ENCODE results near the gene FLT3LG.
"Not testable (repeated sequence)": the region's sequence is repeated elsewhere in the genome, so short reads cannot be mapped to it uniquely, and the experiment has no call there.

FLT3LG gene

GRCh38 chr19:49441210-49441959, 32.6 kb upstream of the FLT3LG start, which contains the start of gene SLC17A7:
Gene SLC17A7 (minus strand): TSS chr19:49441527. CDS start chr19:49441379, 148 bp downstream.
- DNase-seq (ENCODE audit: low spot score): no peak

- DNase-seq (ENCODE audit: low spot score): no peak
Observed at GRCh38 chr19:49441960-49442350, 32.1 kb upstream of the FLT3LG start.

- DNase-seq (ENCODE audit: low spot score): no peak
Observed at GRCh38 chr19:49442354-49442753, 31.7 kb upstream of the FLT3LG start.

GRCh38 chr19:49442771-49443365, 31.1 kb upstream of the FLT3LG start:
- DNase-seq (ENCODE audit: low spot score): peak; percentile 70

DNA sequence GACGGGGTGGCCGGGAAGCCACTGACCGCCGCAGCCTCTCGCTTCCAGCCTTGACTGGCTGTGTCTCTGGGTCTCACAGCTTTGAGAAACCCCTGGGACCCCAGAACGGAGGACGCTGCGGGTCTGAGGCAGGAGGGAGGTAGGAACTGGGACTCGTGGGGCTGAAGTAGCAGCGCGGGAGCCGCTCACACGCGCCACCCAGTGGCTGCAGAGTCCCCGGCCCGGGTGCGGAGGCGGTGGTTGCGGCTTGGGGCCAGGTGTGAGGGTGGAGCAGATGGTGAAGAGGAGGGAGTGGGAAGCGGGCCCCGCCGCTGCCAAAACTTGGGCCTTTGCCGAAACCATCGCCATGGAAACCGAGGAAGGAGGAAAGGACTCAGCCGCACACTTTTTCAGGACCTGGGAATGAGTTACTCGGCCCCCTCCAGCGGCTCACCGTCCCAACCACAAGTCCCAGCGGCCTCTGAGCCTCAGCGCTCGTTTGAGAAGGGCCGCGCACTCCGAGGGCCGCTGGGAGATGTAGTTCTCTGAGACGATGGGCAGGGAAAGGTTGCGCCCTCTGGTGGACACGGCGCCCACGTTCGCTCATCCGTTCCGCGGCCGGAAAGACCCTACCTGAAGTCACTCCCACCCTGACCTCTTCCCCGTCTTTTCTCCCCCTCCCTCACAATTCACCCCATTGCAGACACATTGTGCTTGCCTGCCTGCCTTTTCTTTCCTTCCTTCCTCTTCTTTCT, 30.5 kb upstream of the FLT3LG start:
- peak; percentile 94 for DNase-seq (ENCODE audit: low spot score)

- not testable (repeated sequence) for DNase-seq (ENCODE audit: low spot score)
Observed at GRCh38 chr19:49444100-49444700, 29.8 kb upstream of the FLT3LG start.

GRCh38 chr19:49445997-49446396, 28.0 kb upstream of the FLT3LG start:
- DNase-seq (ENCODE audit: low spot score): no peak

DNA sequence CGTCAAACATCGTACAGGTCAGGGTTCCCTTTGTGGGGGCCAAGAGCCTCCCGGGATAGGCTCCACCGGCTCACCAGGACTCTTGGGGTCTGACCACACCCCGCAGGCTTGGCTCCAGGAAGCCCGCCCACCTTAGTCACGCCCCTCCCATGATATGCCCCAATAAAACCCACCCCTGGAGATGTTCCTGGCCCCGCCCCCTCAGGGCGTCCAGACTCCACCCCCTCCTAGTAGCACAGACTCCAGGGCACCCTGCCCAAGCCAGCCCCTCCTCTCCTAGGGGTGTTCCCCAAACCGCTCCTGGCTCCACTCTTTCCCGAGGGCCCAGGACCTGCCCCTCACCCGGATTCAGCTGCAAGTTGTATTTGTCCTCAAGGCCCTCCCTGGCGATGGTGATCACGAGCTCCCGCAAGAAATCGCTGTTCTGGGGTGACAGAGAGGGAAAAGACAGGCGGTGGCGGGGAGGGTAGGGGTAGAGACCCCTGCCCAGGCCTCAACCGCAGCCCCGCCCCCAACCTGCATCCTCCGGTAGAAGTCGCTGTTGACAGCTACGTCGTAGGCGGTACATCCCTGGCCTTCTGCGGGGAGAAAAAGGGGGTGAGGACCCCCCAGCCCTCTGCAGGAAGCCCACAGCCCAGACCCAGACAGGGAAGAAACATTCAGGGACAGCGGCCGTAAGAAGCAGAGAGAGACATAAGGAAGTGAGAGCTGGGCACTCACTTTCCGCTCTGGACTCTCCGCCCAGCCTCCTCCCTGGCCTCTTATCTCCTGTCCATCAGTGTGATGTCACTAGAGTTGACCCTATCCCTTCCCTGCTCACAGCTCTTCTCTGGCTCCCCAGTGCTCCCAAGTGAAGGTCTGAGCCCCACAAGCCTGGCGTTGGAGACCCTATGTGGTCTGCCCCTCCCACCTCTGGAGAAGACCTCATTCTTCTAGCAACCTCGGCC, 26.3 kb upstream of the FLT3LG start:
- no peak for DNase-seq (ENCODE audit: low spot score)

DNA sequence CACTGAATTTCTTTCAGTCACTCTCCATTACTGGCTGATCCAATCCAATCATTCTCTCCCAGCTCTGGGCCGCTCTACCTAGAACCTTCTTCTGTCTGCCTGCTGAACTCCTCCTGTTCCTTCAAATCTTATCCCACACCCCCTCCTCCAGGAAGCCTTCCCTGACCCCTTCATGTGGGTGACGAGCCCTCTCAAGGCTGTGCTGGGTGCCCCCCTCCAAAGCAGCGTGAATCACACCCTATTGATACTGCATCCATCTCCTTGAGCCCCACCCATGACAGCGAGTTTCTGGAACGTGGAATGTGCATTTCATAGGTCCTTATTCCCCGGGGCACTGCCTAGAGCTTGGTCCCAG, 25.6 kb upstream of the FLT3LG start:
- no peak for DNase-seq (ENCODE audit: low spot score)

DNA sequence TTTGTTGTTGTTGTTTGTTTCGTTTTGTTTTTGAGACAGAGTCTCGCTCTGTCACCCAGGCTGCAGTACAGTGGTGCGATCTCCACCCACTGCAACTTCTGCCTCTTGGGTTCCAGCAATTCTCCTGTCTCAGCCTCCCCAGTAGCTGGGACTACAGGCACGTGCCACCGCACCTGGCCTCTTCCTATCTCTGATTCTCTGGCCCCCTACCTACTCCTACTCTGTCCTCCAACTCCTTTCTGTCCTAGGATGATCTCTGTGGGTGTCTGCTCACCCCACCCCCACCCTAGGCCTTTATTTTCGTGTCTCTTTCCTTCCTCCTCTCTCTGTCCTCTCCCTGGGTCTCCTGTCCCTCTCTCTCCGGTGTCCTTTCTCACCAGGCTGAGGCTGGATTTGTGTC, 23.6 kb upstream of the FLT3LG start:
- no peak for DNase-seq (ENCODE audit: low spot score)

DNA sequence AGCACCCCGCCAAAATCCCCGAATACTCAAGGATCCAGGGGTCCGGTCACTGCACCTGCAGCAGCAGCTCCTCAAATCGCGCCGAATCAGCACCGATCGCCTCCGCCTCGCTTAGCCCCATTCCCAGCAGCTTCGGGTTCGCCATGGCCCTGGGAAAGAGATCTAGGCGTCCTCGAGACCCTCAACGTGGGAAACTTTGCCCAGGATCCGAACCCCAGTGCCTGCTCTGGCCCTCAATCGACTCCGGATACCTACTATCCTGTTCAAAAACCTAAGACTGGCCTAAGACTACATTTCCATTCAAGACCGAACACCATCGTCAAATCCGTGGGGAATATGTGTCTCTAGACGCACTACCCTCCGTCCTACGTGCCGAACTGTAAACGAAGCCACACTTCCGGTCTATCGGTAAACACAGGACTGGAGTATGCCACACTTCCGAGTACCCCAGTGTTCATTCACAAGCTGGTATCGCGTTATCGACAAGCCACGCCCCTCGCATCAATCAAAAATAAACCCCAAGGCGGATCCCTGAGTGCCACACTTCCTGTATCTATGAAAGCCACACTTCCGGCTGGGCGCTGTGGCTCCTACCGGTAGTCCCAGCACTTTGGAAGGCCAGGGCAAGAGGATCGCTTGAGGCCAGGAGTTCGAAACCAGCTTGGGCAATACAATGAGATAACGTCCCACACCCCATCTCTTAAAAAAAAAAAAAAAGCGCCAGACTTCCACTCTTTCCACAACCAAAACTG, 22.4 kb upstream of the FLT3LG start, which contains the start of gene PIH1D1:
TSS of gene PIH1D1 (minus strand) at position 385 of the 752 bp plus-strand sequence. CDS start at position 145, 240 bp downstream.
- DNase-seq (ENCODE audit: low spot score): peak; percentile 99

GRCh38 chr19:49453013-49453756, 20.8 kb upstream of the FLT3LG start, which contains the start of gene ALDH16A1:
Gene ALDH16A1 (plus strand): TSS chr19:49453225. CDS start chr19:49453332, 107 bp downstream.
- peak; percentile 98 for DNase-seq (ENCODE audit: low spot score)

DNA sequence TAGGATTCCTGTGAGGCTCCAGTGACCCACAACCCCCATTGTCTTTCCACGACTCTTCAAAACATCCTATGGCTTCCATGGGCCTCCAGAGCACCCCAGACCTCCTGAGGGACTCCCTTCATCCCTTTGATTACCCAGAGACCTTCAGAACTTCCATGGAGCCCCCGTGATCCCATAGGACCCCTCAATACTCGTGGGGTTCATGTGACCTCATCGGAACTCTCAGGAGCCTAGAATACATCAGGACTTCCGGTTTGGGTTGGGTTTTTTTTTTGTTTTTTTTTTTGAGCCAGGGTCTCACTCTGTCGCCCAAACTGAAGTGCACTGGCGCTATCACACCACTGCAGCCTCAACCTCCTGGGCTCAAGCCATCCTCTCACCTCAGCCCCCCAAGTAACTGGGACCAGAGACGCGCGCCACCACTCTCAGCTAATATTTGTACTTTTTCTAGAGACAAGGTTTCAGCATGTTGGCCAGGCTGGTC, 20.2 kb upstream of the FLT3LG start:
- DNase-seq (ENCODE audit: low spot score): no peak

DNA sequence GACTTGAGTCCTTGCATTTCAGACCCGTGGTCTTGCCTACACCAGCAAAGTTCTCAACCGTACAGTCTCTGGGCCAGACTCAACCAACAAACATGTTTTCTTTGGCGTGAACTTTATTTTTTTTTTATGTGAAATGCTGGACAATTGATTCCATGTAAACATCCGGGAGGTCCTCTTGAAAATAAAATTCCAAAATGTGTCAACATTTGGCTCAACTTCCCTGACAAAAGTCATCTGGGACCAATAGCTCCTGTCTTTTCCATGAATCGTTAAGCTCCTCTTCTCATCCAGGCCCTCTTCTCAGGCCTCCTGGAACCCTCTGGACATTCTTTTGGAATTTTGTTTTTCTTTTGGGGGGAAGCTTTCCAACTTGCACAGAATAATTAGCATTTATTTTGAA, 18.2 kb upstream of the FLT3LG start:
- DNase-seq (ENCODE audit: low spot score): no peak

GRCh38 chr19:49456326-49456725, 17.7 kb upstream of the FLT3LG start:
- DNase-seq (ENCODE audit: low spot score): no peak

GRCh38 chr19:49458567-49458903, 15.5 kb upstream of the FLT3LG start:
- no peak for DNase-seq (ENCODE audit: low spot score)

DNA sequence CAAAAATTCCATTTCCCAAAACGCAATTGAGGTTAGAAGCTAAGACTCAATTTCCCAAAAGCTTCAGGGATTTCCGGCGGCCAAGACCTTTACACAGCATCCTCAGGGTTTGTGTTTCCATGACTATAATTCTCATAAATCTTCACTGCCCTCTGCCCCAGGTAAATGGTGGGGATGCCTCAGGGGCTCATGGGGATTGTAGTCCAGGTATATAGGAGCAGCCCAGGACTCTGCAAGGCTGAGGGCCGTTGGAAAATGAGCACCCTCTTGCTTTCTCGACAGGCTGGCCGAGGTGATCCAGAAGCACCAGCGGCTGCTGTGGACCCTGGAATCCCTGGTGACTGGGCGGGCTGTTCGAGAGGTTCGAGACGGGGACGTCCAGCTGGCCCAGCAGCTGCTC, 14.6 kb upstream of the FLT3LG start:
- no peak for DNase-seq (ENCODE audit: low spot score)

DNA sequence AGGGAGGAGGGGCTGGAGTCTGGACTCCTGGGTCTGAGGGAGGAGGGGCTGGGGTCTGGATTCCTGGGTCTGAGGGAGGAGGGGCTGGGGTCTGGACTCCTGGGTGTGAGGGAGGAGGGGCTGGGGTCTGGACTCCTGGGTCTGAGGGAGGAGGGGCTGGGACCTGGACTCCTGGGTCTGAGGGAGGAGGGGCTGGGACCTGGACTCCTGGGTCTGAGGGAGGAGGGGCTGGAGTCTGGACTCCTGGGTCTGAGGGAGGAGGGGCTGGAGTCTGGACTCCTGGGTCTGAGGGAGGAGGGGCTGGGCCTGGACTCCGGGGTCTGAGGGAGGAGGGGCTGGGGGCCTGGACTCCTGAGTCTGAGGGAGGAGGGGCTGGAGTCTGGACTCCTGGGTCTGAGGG, 12.9 kb upstream of the FLT3LG start:
- not testable (repeated sequence) for DNase-seq (ENCODE audit: low spot score)

DNA sequence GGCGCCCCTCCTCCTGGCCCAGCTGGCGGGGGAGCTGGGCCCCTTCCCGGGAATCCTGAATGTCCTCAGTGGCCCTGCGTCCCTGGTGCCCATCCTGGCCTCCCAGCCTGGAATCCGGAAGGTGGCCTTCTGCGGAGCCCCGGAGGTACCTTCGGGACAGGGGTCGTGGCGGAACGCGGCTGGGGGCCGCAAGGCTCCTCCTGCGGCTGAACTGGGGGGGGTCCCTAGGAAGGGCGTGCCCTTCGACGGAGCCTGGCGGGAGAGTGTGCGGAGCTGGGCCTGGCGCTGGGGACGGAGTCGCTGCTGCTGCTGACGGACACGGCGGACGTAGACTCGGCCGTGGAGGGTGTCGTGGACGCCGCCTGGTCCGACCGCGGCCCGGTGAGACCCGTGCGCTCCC, 12.4 kb upstream of the FLT3LG start:
- no peak for DNase-seq (ENCODE audit: low spot score)

DNA sequence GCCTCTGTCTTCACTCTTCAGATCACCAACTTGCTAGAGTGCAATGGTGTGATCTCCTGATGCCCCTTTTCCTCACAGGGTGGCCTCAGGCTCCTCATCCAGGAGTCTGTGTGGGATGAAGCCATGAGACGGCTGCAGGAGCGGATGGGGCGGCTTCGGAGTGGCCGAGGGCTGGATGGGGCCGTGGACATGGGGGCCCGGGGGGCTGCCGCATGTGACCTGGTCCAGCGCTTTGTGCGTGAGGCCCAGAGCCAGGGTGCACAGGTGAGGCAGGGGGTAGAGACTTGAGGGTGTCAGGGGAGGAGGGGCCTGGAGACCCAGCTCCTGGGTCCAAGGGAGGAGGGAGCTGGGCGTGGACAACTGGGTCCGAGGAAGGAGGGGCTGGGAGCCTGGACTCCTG, 11.5 kb upstream of the FLT3LG start:
- DNase-seq (ENCODE audit: low spot score): no peak

Data from activated CD4-positive, alpha-beta T cell treated with anti-CD3 and anti-CD28 coated beads, Interleukin-2, Interleukin-4, amounts not matched to agents 100 ng/mL and 50 ng/mL, durations not matched to agents 16 hours and 8 hours (primary cell).